ENCODE results near the gene PDZD2. TPM values are rescaled to one million over a fixed set of nuclear protein-coding genes. Genes with fewer than 3 reads are reported as not detected.

PDZD2 gene
- total and polyA plus RNA-seq, 11 donors: 28.3 to 116 (median 80.6) TPM

DNA sequence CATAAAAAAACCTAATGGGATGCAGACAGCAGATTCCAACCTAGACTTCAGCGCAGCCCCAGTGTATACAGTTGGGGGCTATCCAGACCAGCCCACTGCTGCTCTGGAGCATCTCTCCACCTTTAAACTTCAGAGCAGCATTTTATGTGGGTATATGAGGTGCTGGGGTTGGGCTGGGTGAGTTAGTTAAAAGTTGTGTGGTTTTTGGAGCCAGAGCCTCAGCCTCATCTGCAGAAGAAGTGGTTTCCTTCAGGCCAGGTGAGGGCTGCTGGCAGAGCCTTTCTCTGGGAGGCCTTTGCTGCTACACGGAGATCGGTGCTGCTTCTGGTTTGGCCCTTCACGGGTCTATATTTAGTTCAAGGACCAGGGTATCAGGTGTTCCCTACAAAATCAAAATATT lies 228.3 kb downstream of the PDZD2 start:
- Histone ChIP-seq H3K27me3 (no peaks in the 10 kb centered on the region), H3K4me3 (no peak overlapping the region), H3K4me1 (peaks cover 0 to 38% (median 9%) of the 10 kb centered on the region in 12 donors), H3K9me3 (no peaks in the 10 kb centered on the region), H3K36me3 (peaks cover 0 to 5% (median 0%) of the 10 kb centered on the region in 9 donors), H3K27ac (no peak overlapping the region)
- ATAC-seq (peak in 1 of 4 donors; percentile 19), DNase-seq (no peak)
- TF ChIP-seq POLR2A (IDR thresholded peaks at IDR 0.05): no peak
- TF ChIP-seq, protein P1, sequence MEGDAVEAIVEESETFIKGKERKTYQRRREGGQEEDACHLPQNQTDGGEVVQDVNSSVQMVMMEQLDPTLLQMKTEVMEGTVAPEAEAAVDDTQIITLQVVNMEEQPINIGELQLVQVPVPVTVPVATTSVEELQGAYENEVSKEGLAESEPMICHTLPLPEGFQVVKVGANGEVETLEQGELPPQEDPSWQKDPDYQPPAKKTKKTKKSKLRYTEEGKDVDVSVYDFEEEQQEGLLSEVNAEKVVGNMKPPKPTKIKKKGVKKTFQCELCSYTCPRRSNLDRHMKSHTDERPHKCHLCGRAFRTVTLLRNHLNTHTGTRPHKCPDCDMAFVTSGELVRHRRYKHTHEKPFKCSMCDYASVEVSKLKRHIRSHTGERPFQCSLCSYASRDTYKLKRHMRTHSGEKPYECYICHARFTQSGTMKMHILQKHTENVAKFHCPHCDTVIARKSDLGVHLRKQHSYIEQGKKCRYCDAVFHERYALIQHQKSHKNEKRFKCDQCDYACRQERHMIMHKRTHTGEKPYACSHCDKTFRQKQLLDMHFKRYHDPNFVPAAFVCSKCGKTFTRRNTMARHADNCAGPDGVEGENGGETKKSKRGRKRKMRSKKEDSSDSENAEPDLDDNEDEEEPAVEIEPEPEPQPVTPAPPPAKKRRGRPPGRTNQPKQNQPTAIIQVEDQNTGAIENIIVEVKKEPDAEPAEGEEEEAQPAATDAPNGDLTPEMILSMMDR (IDR thresholded peaks at IDR 0.05): no peak
- intact Hi-C loops (cut with DNase I): no loop called here
- 57 to 71% (median 65%) methylated on average over 4 of the region's 4 CpGs for WGBS, 4 donors

DNA sequence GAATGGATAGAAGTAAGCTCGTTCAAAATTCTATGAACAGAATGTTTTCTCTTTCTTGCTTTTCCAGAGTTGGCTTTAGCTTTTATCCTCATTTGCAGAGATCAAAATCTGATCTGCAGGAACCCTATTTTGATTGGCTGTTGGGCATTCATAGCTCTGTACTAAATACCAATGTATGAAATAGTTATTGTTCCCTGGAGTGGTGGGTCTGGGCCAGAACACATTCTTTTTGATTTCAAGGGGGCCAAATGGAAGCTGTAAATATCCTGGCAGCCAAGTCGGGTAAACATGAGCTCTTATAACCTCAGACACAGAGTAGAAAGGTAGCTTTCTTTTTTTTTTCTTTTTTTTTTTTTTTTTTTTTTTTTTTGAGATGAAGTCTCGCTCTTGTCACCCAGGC lies 241.5 kb downstream of the PDZD2 start:
- ATAC-seq (no peak), DNase-seq (no peak)
- Histone ChIP-seq H3K9me3 (no peaks in the 10 kb centered on the region), H3K36me3 (peaks cover 0 to 4% (median 0%) of the 10 kb centered on the region in 9 donors), H3K4me1 (peaks cover 0 to 8% (median 0%) of the 10 kb centered on the region in 12 donors), H3K4me3 (no peak overlapping the region), H3K27me3 (no peaks in the 10 kb centered on the region), H3K27ac (no peak overlapping the region)
- intact Hi-C loops (cut with DNase I): no loop called here
- 82 to 87% (median 84%) methylated on average over 3 of the region's 3 CpGs for WGBS, 4 donors
- no peak for TF ChIP-seq POLR2A (IDR thresholded peaks at IDR 0.05)
- TF ChIP-seq, protein P1 (IDR thresholded peaks at IDR 0.05): no peak

DNA sequence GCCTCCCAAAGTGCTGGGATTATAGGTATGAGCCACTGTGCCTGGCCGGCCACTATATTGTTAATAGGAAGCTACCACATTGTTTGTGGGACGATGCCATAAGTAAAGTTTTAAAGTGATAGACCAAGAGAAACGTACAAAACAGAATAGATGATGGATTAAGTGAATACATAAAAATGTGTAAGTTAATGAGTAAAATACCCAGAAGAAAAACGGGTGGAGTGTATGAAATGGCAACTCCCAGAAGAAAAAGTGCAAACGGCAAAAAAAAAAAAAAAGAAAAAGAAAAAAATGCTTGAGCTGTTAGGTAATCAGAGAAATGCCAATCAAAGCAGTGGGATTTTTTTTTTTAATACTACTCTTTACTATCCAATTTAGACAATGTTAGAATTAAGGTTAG lies 246.0 kb downstream of the PDZD2 start:
- ATAC-seq: no peak
- no peaks in the 10 kb centered on the region for H3K9me3 ChIP-seq
- intact Hi-C loops (cut with DNase I): no loop called here
- no peak for TF ChIP-seq POLR2A (IDR thresholded peaks at IDR 0.05)
- TF ChIP-seq, protein P1 (IDR thresholded peaks at IDR 0.05): no peak
- whole genome bisulfite sequencing, 4 donors: 73 to 81% (median 77%) methylated on average over 5 of the region's 5 CpGs
- H3K4me3 ChIP-seq: no peak overlapping the region
- no peaks in the 10 kb centered on the region for H3K27me3 ChIP-seq
- H3K36me3 ChIP-seq: peaks cover 0 to 4% (median 0%) of the 10 kb centered on the region in 9 donors
- no peak overlapping the region for H3K27ac ChIP-seq
- peaks cover 0 to 37% (median 14%) of the 10 kb centered on the region in 12 donors for H3K4me1 ChIP-seq
- no peak for DNase-seq

DNA sequence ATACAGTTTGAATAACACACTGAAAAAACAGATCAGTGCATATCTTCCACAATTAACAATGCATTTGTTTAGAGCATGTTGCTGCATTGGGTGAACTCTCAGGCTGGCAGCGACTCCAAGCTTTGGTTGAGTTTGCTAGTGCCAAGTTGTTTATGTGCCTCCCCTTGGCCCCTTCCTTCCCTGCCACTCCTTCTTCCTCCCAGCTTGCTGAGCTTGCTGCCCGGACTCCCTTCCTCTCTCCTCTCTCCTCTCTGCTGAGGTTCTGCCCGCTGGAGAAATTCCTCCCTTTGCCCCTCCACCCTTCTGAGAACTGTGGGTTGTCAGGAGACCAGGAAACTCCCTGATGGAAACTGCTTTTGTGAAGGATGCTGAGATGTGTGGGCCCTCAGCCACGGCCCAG lies 247.3 kb downstream of the PDZD2 start:
- Histone ChIP-seq H3K27me3 (no peaks in the 10 kb centered on the region), H3K4me1 (peaks cover 0 to 42% (median 16%) of the 10 kb centered on the region in 12 donors), H3K9me3 (no peaks in the 10 kb centered on the region), H3K36me3 (peaks cover 0 to 4% (median 0%) of the 10 kb centered on the region in 9 donors), H3K27ac (no peak overlapping the region), H3K4me3 (no peak overlapping the region)
- WGBS, 4 donors: 48 to 70% (median 64%) methylated on average over 4 of the region's 4 CpGs
- intact Hi-C loops (cut with DNase I): no loop called here
- TF ChIP-seq, protein P1 (IDR thresholded peaks at IDR 0.05): no peak
- no peak for TF ChIP-seq POLR2A (IDR thresholded peaks at IDR 0.05)
- DNase-seq: no peak
- peak in 1 of 4 donors; percentile 16 for ATAC-seq

Measured in heart left ventricle (tissue), 16 donors.